Ascending aorta (tissue), 2 donors: ENCODE data around the gene TMEM259. TPM values are rescaled to one million over a fixed set of nuclear protein-coding genes. Genes with fewer than 3 reads are reported as not detected.

Source experiments
- DNase-seq, 2 donors: peaks; one replicate each; pipeline ENCODE4 v3.0.0-alpha.2; 2019; ENCODE audit warnings: low spot score in 2 of 2
- H3K27ac ChIP-seq, 2 donors: fragments of 200-600 bp; sonication (generic); one replicate each; pipeline ENCODE4 v1.5.1; 2016 to 2017; ENCODE audit warnings: mild to moderate bottlenecking in 1 of 2
- H3K27me3 ChIP-seq: fragments of 200-600 bp; sonication (generic); one replicate; pipeline ENCODE4 v1.5.1; 2017
- H3K36me3 ChIP-seq, 2 donors: fragments of 200-600 bp; sonication (generic); one replicate each; pipeline ENCODE4 v1.5.1; 2016
- H3K4me1 ChIP-seq, 2 donors: fragments of 200-600 bp; sonication (generic); one replicate each; pipeline ENCODE4 v1.5.1; 2016 to 2017; ENCODE audit warnings: mild to moderate bottlenecking in 1 of 2
- H3K4me3 ChIP-seq, 2 donors: fragments of 200-600 bp; sonication (generic); one replicate each; pipeline ENCODE4 v1.5.1; 2016 to 2017; ENCODE audit warnings: mild to moderate bottlenecking in 1 of 2
- H3K9me3 ChIP-seq, 2 donors: fragments of 200-600 bp; sonication (generic); one replicate each; pipeline ENCODE4 v1.5.1; 2016
- intact Hi-C: fragments of 100-400 bp; cut with DNase I; formaldehyde crosslinking; loops from one replicate; pipeline ENCODE4 v1.15.1; 2023
- total RNA-seq: library from RNA; depleted of rRNA; stranded (reverse); fragments of >200 nt; gene quantifications from one replicate; pipeline ENCODE4 v1.1.0, GENCODE V29; 2016
- TF ChIP-seq, protein P1 (sequence below), 3 experiments: fragments of 200-600 bp in 2 of 3; fragments of 450-650 bp in 1 of 3; sonication (generic) in 2 of 3; IDR thresholded peaks; one replicate each; pipeline ENCODE4 v1.5.1; 2016 to 2019; ENCODE audit warnings: antibody characterized with exemption in 3 of 3, mild to moderate bottlenecking in 1 of 3, moderate library complexity in 1 of 3

Gene TMEM259
- total RNA-seq, 1 donor from 2014 or later, result 452 TPM

- H3K9me3 ChIP-seq, result no peaks in the 10 kb centered on the region
- no peak for DNase-seq
- no peaks in the 10 kb centered on the region for H3K27me3 ChIP-seq
- H3K36me3 ChIP-seq, result peaks cover 29 to 31% of the 10 kb centered on the region in 2 donors
- peak overlapping the region in 1 of 2 donors; percentile 49 for H3K27ac ChIP-seq
- intact Hi-C loops, result no loop called here
- TF ChIP-seq, protein P1, sequence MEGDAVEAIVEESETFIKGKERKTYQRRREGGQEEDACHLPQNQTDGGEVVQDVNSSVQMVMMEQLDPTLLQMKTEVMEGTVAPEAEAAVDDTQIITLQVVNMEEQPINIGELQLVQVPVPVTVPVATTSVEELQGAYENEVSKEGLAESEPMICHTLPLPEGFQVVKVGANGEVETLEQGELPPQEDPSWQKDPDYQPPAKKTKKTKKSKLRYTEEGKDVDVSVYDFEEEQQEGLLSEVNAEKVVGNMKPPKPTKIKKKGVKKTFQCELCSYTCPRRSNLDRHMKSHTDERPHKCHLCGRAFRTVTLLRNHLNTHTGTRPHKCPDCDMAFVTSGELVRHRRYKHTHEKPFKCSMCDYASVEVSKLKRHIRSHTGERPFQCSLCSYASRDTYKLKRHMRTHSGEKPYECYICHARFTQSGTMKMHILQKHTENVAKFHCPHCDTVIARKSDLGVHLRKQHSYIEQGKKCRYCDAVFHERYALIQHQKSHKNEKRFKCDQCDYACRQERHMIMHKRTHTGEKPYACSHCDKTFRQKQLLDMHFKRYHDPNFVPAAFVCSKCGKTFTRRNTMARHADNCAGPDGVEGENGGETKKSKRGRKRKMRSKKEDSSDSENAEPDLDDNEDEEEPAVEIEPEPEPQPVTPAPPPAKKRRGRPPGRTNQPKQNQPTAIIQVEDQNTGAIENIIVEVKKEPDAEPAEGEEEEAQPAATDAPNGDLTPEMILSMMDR (IDR thresholded peaks at IDR 0.05), result no peak
- peaks cover 11 to 17% of the 10 kb centered on the region in 2 donors for H3K4me1 ChIP-seq
- H3K4me3 ChIP-seq, result peak overlapping the region in 1 of 2 donors; percentile 64
These were observed 18.2 kb upstream of the TMEM259 start for GRCh38 chr19:1038978-1039645.

DNA sequence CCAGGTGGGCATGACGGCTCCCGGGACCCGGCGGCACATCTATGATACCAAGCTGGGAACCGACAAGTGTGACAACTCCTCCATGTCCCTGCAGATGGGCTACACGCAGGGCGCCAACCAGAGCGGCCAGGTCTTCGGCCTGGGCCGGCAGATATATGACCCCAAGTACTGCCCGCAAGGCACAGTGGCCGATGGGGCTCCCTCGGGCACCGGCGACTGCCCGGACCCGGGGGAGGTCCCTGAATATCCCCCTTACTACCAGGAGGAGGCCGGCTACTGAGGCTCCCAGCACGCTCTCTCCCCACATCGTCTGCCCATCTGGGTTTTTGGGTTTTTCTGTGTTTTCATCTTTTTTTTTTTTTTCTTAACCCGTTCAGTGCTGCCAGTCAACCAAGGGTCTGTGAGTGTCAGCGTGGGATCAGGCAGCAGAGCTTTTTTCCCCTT is 16.7 kb upstream of the TMEM259 start:
- no peak overlapping the region for H3K4me3 ChIP-seq
- peaks cover 11 to 17% of the 10 kb centered on the region in 2 donors for H3K4me1 ChIP-seq
- intact Hi-C loops, result no loop called here
- no peaks in the 10 kb centered on the region for H3K27me3 ChIP-seq
- no peaks in the 10 kb centered on the region for H3K9me3 ChIP-seq
- H3K36me3 ChIP-seq, result peaks cover 37 to 39% of the 10 kb centered on the region in 2 donors
- no peak for DNase-seq
- TF ChIP-seq, protein P1 (IDR thresholded peaks at IDR 0.05), result no peak
- no peak overlapping the region for H3K27ac ChIP-seq

DNA sequence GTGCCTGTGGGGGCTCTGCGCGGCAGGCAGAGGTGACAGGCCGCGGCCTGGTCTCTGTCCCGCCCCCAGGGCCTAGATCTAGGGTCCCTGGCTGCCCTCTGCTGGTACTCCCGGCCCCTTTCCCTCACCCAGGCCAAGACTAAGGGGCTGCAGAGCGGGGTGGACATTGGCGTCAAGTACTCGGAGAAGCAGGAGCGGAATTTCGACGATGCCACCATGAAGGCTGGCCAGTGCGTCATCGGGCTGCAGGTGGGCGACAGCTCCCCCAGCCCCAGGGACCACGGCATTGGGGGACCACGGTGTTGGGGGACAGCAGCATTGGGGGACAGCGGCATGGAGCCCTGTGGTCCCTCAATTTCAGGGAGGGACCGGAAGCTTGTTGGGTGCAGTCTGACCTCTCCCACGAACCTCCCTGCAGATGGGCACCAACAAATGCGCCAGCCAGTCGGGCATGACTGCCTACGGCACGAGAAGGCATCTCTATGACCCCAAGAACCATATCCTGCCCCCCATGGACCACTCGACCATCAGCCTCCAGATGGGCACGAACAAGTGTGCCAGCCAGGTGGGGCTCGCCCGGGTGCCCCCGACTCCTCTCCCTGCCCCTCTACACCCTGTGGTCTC is 15.2 kb upstream of the TMEM259 start:
- Histone ChIP-seq H3K4me3 (no peak overlapping the region), H3K36me3 (peaks cover 49 to 51% of the 10 kb centered on the region in 2 donors), H3K27me3 (no peaks in the 10 kb centered on the region), H3K9me3 (no peaks in the 10 kb centered on the region), H3K27ac (no peak overlapping the region), H3K4me1 (peaks cover 7 to 12% of the 10 kb centered on the region in 2 donors)
- TF ChIP-seq, protein P1 (IDR thresholded peaks at IDR 0.05), result no peak
- intact Hi-C loops, result no loop called here
- no peak for DNase-seq

GRCh38 chr19:1032264-1032867 is 11.4 kb upstream of the TMEM259 start:
- intact Hi-C loops, result no loop called here
- no peaks in the 10 kb centered on the region for H3K27me3 ChIP-seq
- H3K4me3 ChIP-seq, result no peak overlapping the region
- peaks cover 13 to 18% of the 10 kb centered on the region in 2 donors for H3K4me1 ChIP-seq
- H3K9me3 ChIP-seq, result no peaks in the 10 kb centered on the region
- no peak for DNase-seq
- peaks cover 56 to 59% of the 10 kb centered on the region in 2 donors for H3K36me3 ChIP-seq
- TF ChIP-seq, protein P1 (IDR thresholded peaks at IDR 0.05), result no peak
- H3K27ac ChIP-seq, result no peak overlapping the region

- Histone ChIP-seq H3K36me3 (peaks cover 31 to 34% of the 10 kb centered on the region in 2 donors), H3K9me3 (no peaks in the 10 kb centered on the region), H3K4me3 (peak overlapping the region; percentile 95 to 97), H3K27ac (peak overlapping the region; percentile 99 to 100), H3K4me1 (peaks cover 13 to 20% of the 10 kb centered on the region in 2 donors), H3K27me3 (no peaks in the 10 kb centered on the region)
- peak in 1 of 2 donors; percentile 87 for DNase-seq
- TF ChIP-seq, protein P1 (IDR thresholded peaks at IDR 0.05), result no peak
- intact Hi-C loops, result loop anchor here (5.0 kb wide), 1 partner anchor 214 kb away; the partner anchor contains the start of gene ATP5F1D
These were observed 7.4 kb upstream of the TMEM259 start for GRCh38 chr19:1028062-1028926.
